ENCODE results near the gene CMBL.

Gene CMBL

DNA sequence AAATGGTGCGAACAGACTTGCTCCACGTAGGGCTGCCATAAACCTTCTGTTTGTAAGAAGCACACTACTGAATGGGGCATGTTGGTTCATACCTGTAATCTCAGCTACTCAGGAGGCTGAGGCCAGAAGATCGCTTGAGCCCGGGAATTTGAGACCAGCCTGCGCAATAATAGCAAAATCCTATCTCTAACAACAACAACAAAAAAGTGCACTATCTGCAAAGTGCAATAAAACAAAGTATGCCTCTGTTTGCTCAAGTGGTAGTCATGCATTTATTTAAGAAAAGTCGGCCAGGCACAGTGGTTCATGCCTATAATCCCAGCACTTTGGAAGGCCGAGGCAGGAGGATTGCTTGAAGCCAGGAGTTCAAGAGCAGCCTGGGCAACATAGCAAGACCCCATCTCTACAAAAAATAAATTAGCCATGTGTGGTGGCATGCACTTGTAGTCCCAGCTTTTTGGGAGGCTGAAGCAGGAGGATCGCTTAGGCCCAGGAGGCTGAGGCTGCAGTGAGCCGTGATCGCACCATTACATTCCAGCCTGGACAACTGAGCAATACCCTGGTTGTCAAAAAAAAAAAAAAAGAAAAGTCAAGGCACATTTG is 63.3 kb downstream of the CMBL start:
- TF ChIP-seq, protein P1, sequence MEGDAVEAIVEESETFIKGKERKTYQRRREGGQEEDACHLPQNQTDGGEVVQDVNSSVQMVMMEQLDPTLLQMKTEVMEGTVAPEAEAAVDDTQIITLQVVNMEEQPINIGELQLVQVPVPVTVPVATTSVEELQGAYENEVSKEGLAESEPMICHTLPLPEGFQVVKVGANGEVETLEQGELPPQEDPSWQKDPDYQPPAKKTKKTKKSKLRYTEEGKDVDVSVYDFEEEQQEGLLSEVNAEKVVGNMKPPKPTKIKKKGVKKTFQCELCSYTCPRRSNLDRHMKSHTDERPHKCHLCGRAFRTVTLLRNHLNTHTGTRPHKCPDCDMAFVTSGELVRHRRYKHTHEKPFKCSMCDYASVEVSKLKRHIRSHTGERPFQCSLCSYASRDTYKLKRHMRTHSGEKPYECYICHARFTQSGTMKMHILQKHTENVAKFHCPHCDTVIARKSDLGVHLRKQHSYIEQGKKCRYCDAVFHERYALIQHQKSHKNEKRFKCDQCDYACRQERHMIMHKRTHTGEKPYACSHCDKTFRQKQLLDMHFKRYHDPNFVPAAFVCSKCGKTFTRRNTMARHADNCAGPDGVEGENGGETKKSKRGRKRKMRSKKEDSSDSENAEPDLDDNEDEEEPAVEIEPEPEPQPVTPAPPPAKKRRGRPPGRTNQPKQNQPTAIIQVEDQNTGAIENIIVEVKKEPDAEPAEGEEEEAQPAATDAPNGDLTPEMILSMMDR (IDR thresholded peaks at IDR 0.05; ENCODE audit: low read depth, low read length), result no peak
- H3K9me3 ChIP-seq (ENCODE audit: severe bottlenecking), result no peaks in the 10 kb centered on the region
- no peak for DNase-seq
- no peaks in the 10 kb centered on the region for H3K27me3 ChIP-seq (ENCODE audit: insufficient read depth, low read depth, severe bottlenecking)
- H3K4me3 ChIP-seq (ENCODE audit: low read depth, low read length), result no peak overlapping the region
- no peaks in the 10 kb centered on the region; the same call in none of the 2 replicates for H3K36me3 ChIP-seq
- H3K27ac ChIP-seq, result no peak overlapping the region

DNA sequence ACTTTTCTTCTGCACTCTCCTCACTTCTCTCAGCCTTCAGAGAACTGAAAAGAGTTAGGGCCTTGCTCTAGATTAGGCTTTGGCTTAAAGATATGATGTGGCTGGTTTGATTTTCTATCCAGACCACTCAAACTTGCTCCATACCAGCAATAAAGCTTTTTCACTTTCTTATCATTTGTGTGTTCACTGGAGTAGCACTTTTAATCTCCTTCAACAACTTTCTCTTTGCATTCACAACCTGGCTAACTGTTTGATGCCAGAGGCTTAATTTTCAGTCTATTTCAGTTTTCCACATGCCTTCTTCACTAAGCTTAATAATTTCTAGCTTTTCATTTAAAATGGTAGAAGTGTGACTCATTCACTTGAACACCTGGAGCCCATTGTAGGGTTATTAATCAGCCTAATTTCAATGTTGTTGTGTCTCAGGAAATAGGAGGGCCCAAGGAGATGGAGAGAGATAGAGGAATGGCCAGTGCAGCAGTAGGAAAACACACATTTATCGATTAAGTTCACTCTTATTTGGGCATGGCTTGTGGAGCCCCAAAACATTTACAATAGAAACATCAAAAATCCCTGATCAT is 64.0 kb downstream of the CMBL start:
- H3K36me3 ChIP-seq, result no peaks in the 10 kb centered on the region; the same call in 1 of the 2 replicates
- no peaks in the 10 kb centered on the region for H3K27me3 ChIP-seq (ENCODE audit: insufficient read depth, low read depth, severe bottlenecking)
- H3K9me3 ChIP-seq (ENCODE audit: severe bottlenecking), result no peaks in the 10 kb centered on the region
- H3K4me3 ChIP-seq (ENCODE audit: low read depth, low read length), result no peak overlapping the region
- no peak overlapping the region for H3K27ac ChIP-seq
- DNase-seq, result no peak
- TF ChIP-seq, protein P1 (IDR thresholded peaks at IDR 0.05; ENCODE audit: low read depth, low read length), result no peak

DNA sequence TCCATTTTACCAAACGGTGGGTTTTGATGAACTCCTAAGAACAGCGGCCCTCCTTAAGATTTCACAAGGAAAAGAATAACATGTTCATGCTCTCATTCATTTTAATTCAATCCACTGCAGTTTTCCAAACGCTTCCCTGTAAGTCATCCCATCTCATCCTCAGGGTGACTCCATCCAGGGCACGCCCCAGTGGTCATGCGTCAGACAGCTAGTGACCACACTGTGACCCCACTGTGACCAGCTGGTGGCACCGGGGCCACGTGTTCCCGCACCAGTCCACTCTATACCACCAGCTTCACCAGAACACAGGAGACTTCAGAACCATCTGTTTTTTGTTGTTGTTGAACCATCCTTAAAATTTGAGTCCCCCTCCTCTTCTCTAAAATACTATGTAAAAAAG is 72.4 kb downstream of the CMBL start:
- Histone ChIP-seq H3K4me3 (ENCODE audit: low read depth, low read length) (no peak overlapping the region), H3K9me3 (ENCODE audit: severe bottlenecking) (no peaks in the 10 kb centered on the region), H3K27ac (no peak overlapping the region), H3K27me3 (ENCODE audit: insufficient read depth, low read depth, severe bottlenecking) (no peaks in the 10 kb centered on the region), H3K36me3 (peaks cover 29% of the 10 kb centered on the region)
- TF ChIP-seq, protein P1 (IDR thresholded peaks at IDR 0.05; ENCODE audit: low read depth, low read length), result no peak
- DNase-seq, result peak; percentile 45

DNA sequence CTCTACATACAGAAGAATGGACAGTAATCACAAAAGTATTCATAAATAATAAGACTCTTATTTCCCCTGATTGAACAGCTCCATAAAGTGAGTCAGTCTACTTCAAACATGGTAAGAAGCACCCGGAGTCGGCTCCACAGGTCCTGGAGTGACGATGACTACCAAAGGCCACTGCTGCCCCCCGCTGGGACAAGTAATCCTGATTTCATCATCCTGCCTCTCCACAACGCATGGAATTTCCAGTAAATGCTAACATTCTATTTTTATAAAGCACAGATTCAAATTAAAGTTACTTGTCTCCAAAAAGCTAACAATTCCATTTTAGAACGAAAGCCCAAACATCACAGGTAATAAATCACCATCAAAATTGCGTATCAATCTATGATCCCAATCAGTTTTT is 74.2 kb downstream of the CMBL start:
- H3K36me3 ChIP-seq, result peaks cover 29% of the 10 kb centered on the region
- no peak overlapping the region; the same call in 1 of the 2 replicates for H3K27ac ChIP-seq
- H3K27me3 ChIP-seq (ENCODE audit: insufficient read depth, low read depth, severe bottlenecking), result no peaks in the 10 kb centered on the region
- DNase-seq, result peak; percentile 87
- TF ChIP-seq, protein P1 (IDR thresholded peaks at IDR 0.05; ENCODE audit: low read depth, low read length), result peak; percentile 51
- H3K9me3 ChIP-seq (ENCODE audit: severe bottlenecking), result no peaks in the 10 kb centered on the region
- H3K4me3 ChIP-seq (ENCODE audit: low read depth, low read length), result no peak overlapping the region

DNA sequence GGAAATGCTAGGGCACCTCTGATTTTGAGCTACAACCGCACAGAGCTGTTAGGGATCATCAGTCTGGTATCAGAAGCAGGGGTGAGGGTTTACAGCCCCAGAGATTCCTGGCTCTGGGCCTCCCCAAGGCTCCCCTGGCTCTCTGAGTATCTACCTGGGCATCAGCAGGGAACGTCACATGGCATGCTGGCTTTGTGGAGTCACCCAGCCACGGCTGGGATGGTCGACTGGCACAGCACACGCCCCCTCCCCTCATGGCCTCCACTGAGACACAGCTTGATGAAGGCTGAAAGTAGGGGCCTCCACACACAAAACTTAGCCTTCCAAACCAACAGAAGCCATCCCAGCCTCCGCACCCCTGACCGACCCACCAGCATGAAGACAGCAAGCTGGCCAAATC is 74.7 kb downstream of the CMBL start:
- TF ChIP-seq, protein P1 (IDR thresholded peaks at IDR 0.05; ENCODE audit: low read depth, low read length), result no peak
- Histone ChIP-seq H3K27ac (no peak overlapping the region), H3K9me3 (ENCODE audit: severe bottlenecking) (no peaks in the 10 kb centered on the region), H3K4me3 (ENCODE audit: low read depth, low read length) (no peak overlapping the region), H3K27me3 (ENCODE audit: insufficient read depth, low read depth, severe bottlenecking) (no peaks in the 10 kb centered on the region), H3K36me3 (peaks cover 29% of the 10 kb centered on the region)
- no peak for DNase-seq

DNA sequence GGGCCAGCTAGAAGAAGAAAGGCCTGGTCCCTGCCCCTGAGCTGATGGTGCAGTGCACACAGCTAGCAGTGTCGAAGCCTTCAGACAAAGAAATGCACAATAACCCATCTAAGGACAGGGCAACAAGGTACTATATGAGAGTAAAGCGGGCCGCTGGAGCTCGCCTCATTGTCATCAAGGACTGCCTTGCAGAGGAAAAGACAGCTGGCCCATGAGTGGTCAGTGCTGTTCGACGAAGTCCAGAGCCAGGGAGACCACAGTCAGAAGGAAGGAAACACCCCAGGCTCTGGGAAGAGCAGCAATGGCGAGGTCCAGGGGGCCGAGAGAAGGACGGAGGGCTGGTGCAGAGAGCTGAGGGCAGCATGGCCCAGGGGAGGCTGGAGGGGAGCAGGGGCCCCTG is 75.3 kb downstream of the CMBL start:
- Histone ChIP-seq H3K4me3 (ENCODE audit: low read depth, low read length) (no peak overlapping the region), H3K36me3 (peaks cover 25% of the 10 kb centered on the region), H3K27ac (no peak overlapping the region), H3K9me3 (ENCODE audit: severe bottlenecking) (no peaks in the 10 kb centered on the region), H3K27me3 (ENCODE audit: insufficient read depth, low read depth, severe bottlenecking) (no peaks in the 10 kb centered on the region)
- DNase-seq, result no peak
- TF ChIP-seq, protein P1 (IDR thresholded peaks at IDR 0.05; ENCODE audit: low read depth, low read length), result no peak

Data from WERI-Rb-1 (cell line).